CD4-positive, alpha-beta T cell treated with Interleukin-2 at 100 ng/mL for 4 hours (primary cell): Measurements from ENCODE around the gene ABCF1.

Source experiments
- DNase-seq: peaks from one replicate; pipeline ENCODE4 v3.0.0-alpha.2; 2020; ENCODE audit warnings: low spot score

Gene ABCF1

GRCh38 chr6:30601815-30602641, 30.8 kb downstream of the ABCF1 start:
- DNase-seq, result no peak

- DNase-seq, result no peak
Observed at GRCh38 chr6:30603961-30604360, 32.7 kb downstream of the ABCF1 start.

- no peak for DNase-seq
Observed at GRCh38 chr6:30610065-30610464, 38.8 kb downstream of the ABCF1 start.

- DNase-seq, result no peak
Observed at GRCh38 chr6:30611150-30611855, 40.1 kb downstream of the ABCF1 start.

- no peak for DNase-seq
Observed at GRCh38 chr6:30611856-30612194, 40.6 kb downstream of the ABCF1 start.

- DNase-seq, result no peak
Observed at GRCh38 chr6:30612213-30612612, 41.0 kb downstream of the ABCF1 start.

- DNase-seq, result no peak
Observed at GRCh38 chr6:30612687-30613248, 41.5 kb downstream of the ABCF1 start.

GRCh38 chr6:30613251-30614043, 42.2 kb downstream of the ABCF1 start:
- peak; percentile 34 for DNase-seq

- no peak for DNase-seq
Observed at GRCh38 chr6:30614044-30614842, 43.0 kb downstream of the ABCF1 start.

GRCh38 chr6:30614843-30615218, 43.6 kb downstream of the ABCF1 start:
- DNase-seq, result peak; percentile 96

- peak; percentile 53 for DNase-seq
Observed at GRCh38 chr6:30615219-30615957, 44.1 kb downstream of the ABCF1 start.

GRCh38 chr6:30615958-30616810, 44.9 kb downstream of the ABCF1 start:
- DNase-seq, result peak; percentile 61

- peak; percentile 100 for DNase-seq
Observed at GRCh38 chr6:30616811-30617564, 45.7 kb downstream of the ABCF1 start, which contains the start of gene PPP1R10. Gene PPP1R10, minus strand, starts transcription at chr6:30617243. Its CDS starts 7,299 bp downstream, at chr6:30609944.

GRCh38 chr6:30617565-30618269, 46.5 kb downstream of the ABCF1 start, which contains the start of gene MRPS18B:
Gene MRPS18B, plus strand, starts transcription at chr6:30617840. Its CDS starts 26 bp downstream, at chr6:30617866.
- DNase-seq, result peak; percentile 99

GRCh38 chr6:30618270-30618797, 47.1 kb downstream of the ABCF1 start:
- no peak for DNase-seq

GRCh38 chr6:30619561-30619960, 48.3 kb downstream of the ABCF1 start:
- DNase-seq, result no peak

- no peak for DNase-seq
Observed at GRCh38 chr6:30625511-30625910, 54.3 kb downstream of the ABCF1 start.
